BE2C (cell line): ENCODE data around the gene CRB1.

Experiments
- DNase-seq: peaks from one replicate; pipeline ENCODE4 v3.0.0-alpha.2; 2020
- H3K27me3 ChIP-seq: fragments of 250-450 bp; sonication (Bioruptor Pico); 2 replicates; pipeline ENCODE4 v1.5.1; 2020; ENCODE audit warnings: mild to moderate bottlenecking
- H3K36me3 ChIP-seq: fragments of 250-450 bp; sonication (Bioruptor Pico); 2 replicates; pipeline ENCODE4 v1.5.1; 2020; ENCODE audit warnings: mild to moderate bottlenecking
- H3K4me1 ChIP-seq: fragments of 250-450 bp; sonication (Bioruptor Pico); 2 replicates; pipeline ENCODE4 v1.5.1; 2020
- H3K4me3 ChIP-seq: 2 replicates; pipeline ENCODE4 v1.5.1; 2011; ENCODE audit warnings: low read depth, low read length
- H3K9me3 ChIP-seq: fragments of 250-450 bp; sonication (Bioruptor Pico); 2 replicates; pipeline ENCODE4 v1.5.1; 2020
- TF ChIP-seq, protein P1 (sequence below): IDR thresholded peaks from 2 replicates; pipeline ENCODE4 v1.5.1; 2012; ENCODE audit warnings: mild to moderate bottlenecking, low read depth, low read length

The CRB1 gene

DNA sequence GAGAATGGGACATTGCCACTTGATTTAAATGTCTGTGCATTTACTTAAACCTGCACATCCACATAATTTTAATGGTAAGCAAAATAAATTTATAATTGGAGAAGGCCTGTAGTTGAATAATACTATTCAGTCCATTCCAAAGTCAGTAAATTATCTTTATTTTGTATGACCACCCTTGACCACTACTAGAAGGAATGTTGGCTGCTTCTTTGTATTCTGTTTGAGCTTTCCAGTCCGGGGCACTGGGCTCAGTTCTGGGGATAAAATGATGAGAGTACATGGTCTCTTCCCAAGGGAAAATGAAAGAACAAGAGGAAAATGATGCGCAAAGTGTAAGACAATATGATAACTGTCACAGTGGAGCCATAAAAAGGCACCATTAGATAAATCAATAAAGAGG, 98.9 kb downstream of the CRB1 start:
- DNase-seq: no peak
- TF ChIP-seq, protein P1, sequence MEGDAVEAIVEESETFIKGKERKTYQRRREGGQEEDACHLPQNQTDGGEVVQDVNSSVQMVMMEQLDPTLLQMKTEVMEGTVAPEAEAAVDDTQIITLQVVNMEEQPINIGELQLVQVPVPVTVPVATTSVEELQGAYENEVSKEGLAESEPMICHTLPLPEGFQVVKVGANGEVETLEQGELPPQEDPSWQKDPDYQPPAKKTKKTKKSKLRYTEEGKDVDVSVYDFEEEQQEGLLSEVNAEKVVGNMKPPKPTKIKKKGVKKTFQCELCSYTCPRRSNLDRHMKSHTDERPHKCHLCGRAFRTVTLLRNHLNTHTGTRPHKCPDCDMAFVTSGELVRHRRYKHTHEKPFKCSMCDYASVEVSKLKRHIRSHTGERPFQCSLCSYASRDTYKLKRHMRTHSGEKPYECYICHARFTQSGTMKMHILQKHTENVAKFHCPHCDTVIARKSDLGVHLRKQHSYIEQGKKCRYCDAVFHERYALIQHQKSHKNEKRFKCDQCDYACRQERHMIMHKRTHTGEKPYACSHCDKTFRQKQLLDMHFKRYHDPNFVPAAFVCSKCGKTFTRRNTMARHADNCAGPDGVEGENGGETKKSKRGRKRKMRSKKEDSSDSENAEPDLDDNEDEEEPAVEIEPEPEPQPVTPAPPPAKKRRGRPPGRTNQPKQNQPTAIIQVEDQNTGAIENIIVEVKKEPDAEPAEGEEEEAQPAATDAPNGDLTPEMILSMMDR: no peak
- no peaks in the 10 kb centered on the region for H3K36me3 ChIP-seq
- H3K4me3 ChIP-seq: no peak overlapping the region
- H3K4me1 ChIP-seq: no peaks in the 10 kb centered on the region
- H3K27me3 ChIP-seq: no peaks in the 10 kb centered on the region
- H3K9me3 ChIP-seq: no peaks in the 10 kb centered on the region

DNA sequence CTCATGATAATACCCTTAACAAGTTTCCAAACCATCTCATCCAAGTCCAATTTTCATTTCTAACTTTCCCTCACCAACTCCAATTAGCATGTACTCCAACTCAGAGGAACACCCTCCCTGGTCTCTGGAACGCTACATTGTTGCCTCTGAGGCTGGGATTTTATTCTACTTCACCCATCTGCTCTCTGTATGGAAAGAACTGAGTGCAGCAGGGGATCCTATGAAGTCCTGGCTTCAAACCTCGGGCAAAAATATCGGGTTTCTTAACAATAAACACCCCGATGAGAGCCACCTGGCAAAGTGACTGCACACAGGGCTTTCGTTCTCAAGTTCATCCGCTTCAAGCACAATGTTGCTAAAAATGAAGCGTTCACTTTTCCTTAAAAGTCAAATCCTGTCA, 99.6 kb downstream of the CRB1 start:
- TF ChIP-seq, protein P1: no peak
- DNase-seq: no peak
- Histone ChIP-seq H3K27me3 (no peaks in the 10 kb centered on the region), H3K9me3 (no peaks in the 10 kb centered on the region), H3K4me1 (no peaks in the 10 kb centered on the region), H3K4me3 (no peak overlapping the region), H3K36me3 (no peaks in the 10 kb centered on the region)

DNA sequence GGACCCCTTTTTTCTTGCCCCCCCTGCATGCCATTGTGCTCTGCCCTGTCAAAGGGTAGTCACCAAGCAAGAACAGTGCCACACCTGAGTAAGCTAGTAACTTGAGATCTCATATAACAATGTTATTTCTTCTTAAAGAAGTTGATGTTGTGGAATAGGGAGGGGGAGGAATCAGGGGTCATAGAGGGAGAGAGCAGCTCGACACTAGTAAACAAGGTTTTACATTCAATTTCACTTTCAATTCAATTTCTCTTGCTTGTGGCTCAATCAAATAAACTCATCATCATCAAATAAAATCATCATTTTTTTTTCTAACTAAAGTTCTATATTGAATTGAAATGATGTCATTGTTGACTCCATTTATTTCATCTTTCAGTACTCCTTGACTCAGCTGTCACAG, 106.4 kb downstream of the CRB1 start:
- TF ChIP-seq, protein P1: no peak
- H3K4me3 ChIP-seq: no peak overlapping the region
- H3K4me1 ChIP-seq: no peaks in the 10 kb centered on the region; the same call in 1 of the 2 replicates
- DNase-seq: no peak
- H3K9me3 ChIP-seq: no peaks in the 10 kb centered on the region
- H3K36me3 ChIP-seq: no peaks in the 10 kb centered on the region
- no peaks in the 10 kb centered on the region for H3K27me3 ChIP-seq

DNA sequence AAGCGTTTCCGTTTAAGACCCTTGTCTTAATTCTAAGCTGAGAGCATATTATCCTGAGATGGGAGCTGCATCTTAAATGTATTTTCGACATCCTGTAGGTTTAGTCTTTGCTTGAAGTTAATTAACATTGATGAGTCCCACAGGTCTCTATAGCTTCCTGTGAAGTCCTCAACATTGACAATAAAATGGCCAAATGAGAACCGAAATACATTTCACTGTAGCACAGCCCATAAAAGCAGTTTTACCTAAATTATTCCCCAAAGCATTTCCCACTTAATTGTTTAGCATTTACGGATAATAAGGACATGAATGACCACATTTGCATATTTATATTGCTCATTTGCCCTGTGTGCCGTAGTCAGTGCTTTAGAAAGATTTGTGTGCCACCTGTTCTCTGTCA, 116.4 kb downstream of the CRB1 start:
- DNase-seq: no peak
- Histone ChIP-seq H3K4me3 (no peak overlapping the region), H3K27me3 (no peaks in the 10 kb centered on the region), H3K36me3 (no peaks in the 10 kb centered on the region), H3K4me1 (no peaks in the 10 kb centered on the region; the same call in 1 of the 2 replicates), H3K9me3 (no peaks in the 10 kb centered on the region)
- TF ChIP-seq, protein P1: no peak

DNA sequence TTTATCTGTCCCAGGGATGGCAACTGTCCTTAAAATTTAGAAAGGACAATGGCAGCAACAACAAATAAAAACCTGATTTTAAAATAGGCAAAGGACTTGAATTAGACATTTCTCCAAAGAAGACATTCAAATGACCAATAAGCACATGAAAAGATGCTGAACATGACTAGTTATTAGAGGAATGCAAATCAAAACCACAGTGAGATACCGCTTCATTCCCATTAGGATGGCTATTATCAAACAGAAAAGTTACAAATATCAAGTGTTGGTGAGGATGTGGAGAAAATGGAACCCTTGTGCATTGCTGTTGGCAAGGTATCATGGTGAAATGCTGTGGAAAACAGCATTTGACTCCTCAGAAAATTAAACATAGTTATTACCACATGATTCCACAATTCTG, 120.7 kb downstream of the CRB1 start:
- TF ChIP-seq, protein P1: no peak
- H3K27me3 ChIP-seq: no peaks in the 10 kb centered on the region
- no peaks in the 10 kb centered on the region for H3K9me3 ChIP-seq
- no peak for DNase-seq
- H3K4me1 ChIP-seq: no peaks in the 10 kb centered on the region; the same call in 1 of the 2 replicates
- H3K4me3 ChIP-seq: no peak overlapping the region
- H3K36me3 ChIP-seq: no peaks in the 10 kb centered on the region

DNA sequence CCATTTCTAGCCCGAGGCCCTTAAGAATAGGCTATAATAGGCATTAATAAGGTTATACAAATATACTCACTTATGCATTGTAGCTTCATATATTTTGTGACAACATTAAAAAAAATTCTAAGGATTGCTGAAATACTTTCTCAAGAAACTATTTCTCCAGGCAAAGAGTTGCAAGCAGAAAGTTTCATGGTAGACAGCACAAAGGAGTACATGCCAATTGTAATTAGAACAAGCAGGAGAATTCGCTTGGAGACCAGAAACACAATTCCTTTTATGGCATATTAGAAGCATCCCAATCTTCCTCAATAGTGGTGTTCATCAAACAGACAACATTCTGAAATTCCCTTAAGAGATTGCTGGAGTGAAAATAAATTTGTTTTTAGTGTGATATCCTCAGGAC, 122.8 kb downstream of the CRB1 start:
- DNase-seq: no peak
- Histone ChIP-seq H3K27me3 (no peaks in the 10 kb centered on the region), H3K4me3 (no peak overlapping the region), H3K36me3 (no peaks in the 10 kb centered on the region), H3K9me3 (no peaks in the 10 kb centered on the region), H3K4me1 (no peaks in the 10 kb centered on the region)
- TF ChIP-seq, protein P1: no peak
